Measurements from ENCODE around the gene ZNF777. TPM values are rescaled to one million over a fixed set of nuclear protein-coding genes. Genes with fewer than 3 reads are reported as not detected.

The ZNF777 gene
- total RNA-seq, 1 experiment from 2014 or later: 15.6 TPM

DNA sequence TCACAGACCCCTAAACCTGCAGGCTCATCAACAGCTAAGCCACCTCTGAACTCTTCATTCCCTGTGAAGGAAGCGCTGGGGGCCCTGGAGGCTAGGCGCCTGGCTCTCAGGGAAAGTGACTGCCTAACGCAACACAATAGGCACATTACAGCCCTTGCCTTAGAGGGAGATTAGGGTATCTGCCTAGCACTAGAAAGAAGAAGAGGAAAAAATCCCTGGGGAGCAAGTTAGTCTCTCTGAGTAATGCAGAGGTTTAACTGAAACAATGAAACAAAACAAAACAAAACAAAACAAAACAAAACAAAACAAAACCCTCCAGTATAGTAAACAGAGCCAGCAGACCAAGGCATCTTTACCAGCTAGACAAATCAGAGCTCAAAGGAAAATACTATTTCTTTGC lies 2.6 kb downstream of the ZNF777 start:
- no peak overlapping the region for H2AK5ac ChIP-seq (ENCODE audit: insufficient read length, low read length)
- H3K4me1 Mint-ChIP-seq: peaks cover 13 to 15% of the 10 kb centered on the region in 2 experiments
- no peak overlapping the region for H3K27ac ChIP-seq (ENCODE audit: insufficient read length, low read depth, low read length)
- no peak overlapping the region for H3K14ac ChIP-seq (ENCODE audit: insufficient read depth, low read length)
- no peak overlapping the region for H4K8ac ChIP-seq (replicated peaks; ENCODE audit: insufficient read length, low read depth, low read length)
- no peak overlapping the region for H3K4ac ChIP-seq (ENCODE audit: low read depth, low read length)
- no peak overlapping the region for H3K27ac Mint-ChIP-seq
- no peak overlapping the region for H2BK5ac ChIP-seq (ENCODE audit: insufficient read length, low read length)
- H4K5ac ChIP-seq (ENCODE audit: insufficient read length, low read depth, low read length): no peak overlapping the region
- no peak overlapping the region for H2BK120ac ChIP-seq (ENCODE audit: low read depth, low read length, poor library complexity, severe bottlenecking)
- no peak overlapping the region for H3K23ac ChIP-seq (ENCODE audit: insufficient read length, low read depth, low read length)
- no peak overlapping the region for H2BK12ac ChIP-seq (ENCODE audit: insufficient read length, low read depth, low read length)
- H3K36me3 Mint-ChIP-seq (ENCODE audit: insufficient read depth in 1 of 3, low read depth in 3 of 3): peaks cover 5 to 33% (median 26%) of the 10 kb centered on the region in 3 experiments; a peak in 6 of 7 replicates
- no peak overlapping the region for H4K91ac ChIP-seq (ENCODE audit: insufficient read length, low read depth, low read length)
- no peaks in the 10 kb centered on the region for H3K4me1 ChIP-seq (ENCODE audit: insufficient read depth, low read length)
- H3K9me3 Mint-ChIP-seq: no peaks in the 10 kb centered on the region
- peaks cover 47% of the 10 kb centered on the region for H3K27me3 Mint-ChIP-seq (ENCODE audit: low read depth)
- H3K9me3 ChIP-seq (ENCODE audit: control insufficient read depth, low read depth, low read length): no peaks in the 10 kb centered on the region
- no peak overlapping the region for H3K4me2 ChIP-seq (ENCODE audit: insufficient read depth, insufficient read length, low read length)
- H3K56ac ChIP-seq (ENCODE audit: insufficient read length, low read depth, low read length): no peak overlapping the region
- H3K27me3 ChIP-seq (ENCODE audit: insufficient read depth, low read length): no peaks in the 10 kb centered on the region; the same call in 1 of the 2 replicates
- no peak overlapping the region for H3T11ph ChIP-seq (ENCODE audit: low read length)
- peaks cover 8% of the 10 kb centered on the region for H3K23me2 ChIP-seq (ENCODE audit: insufficient read length, low read depth, low read length, poor library complexity, severe bottlenecking)
- no peak overlapping the region for H3K9ac ChIP-seq (ENCODE audit: extremely low read depth, insufficient read length, low read length)
- no peak for DNase-seq
- no peak overlapping the region for H2AFZ ChIP-seq (ENCODE audit: low read length)
- H3K4me3 Mint-ChIP-seq: peak overlapping the region; percentile 59 to 81; a peak in 4 of 5 replicates
- H2BK15ac ChIP-seq (ENCODE audit: low read depth, low read length): no peak overlapping the region
- no peaks in the 10 kb centered on the region for H4K20me1 ChIP-seq (ENCODE audit: control insufficient read depth, insufficient read depth, insufficient read length)
- no peak overlapping the region for H2BK20ac ChIP-seq (ENCODE audit: low read depth, low read length, poor library complexity, severe bottlenecking)
- H3K79me2 ChIP-seq (ENCODE audit: insufficient read depth, low read length): no peaks in the 10 kb centered on the region
- TF ChIP-seq, protein P1, sequence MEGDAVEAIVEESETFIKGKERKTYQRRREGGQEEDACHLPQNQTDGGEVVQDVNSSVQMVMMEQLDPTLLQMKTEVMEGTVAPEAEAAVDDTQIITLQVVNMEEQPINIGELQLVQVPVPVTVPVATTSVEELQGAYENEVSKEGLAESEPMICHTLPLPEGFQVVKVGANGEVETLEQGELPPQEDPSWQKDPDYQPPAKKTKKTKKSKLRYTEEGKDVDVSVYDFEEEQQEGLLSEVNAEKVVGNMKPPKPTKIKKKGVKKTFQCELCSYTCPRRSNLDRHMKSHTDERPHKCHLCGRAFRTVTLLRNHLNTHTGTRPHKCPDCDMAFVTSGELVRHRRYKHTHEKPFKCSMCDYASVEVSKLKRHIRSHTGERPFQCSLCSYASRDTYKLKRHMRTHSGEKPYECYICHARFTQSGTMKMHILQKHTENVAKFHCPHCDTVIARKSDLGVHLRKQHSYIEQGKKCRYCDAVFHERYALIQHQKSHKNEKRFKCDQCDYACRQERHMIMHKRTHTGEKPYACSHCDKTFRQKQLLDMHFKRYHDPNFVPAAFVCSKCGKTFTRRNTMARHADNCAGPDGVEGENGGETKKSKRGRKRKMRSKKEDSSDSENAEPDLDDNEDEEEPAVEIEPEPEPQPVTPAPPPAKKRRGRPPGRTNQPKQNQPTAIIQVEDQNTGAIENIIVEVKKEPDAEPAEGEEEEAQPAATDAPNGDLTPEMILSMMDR (conservative IDR thresholded peaks at IDR 0.05): no peak
- no peak overlapping the region for H3K18ac ChIP-seq (ENCODE audit: insufficient read length, low read depth, low read length)
- H3K79me1 ChIP-seq (ENCODE audit: insufficient read depth, low read depth, low read length, poor library complexity, severe bottlenecking): peaks cover 4% of the 10 kb centered on the region
- no CpG with 5 or more reads among the region's 3 CpGs for WGBS (ENCODE audit: extremely low coverage, insufficient read length, low lambda C conversion rate)

All from H9 (cell line).